ENCODE results near the gene PLPP6. TPM values are rescaled to one million over a fixed set of nuclear protein-coding genes. Genes with fewer than 3 reads are reported as not detected.
"Not testable (repeated sequence)": the region's sequence is repeated elsewhere in the genome, so short reads cannot be mapped to it uniquely, and the experiment has no call there.

Gene PLPP6
- total RNA-seq, 1 experiment from 2014 or later, result 10.5 TPM

DNA sequence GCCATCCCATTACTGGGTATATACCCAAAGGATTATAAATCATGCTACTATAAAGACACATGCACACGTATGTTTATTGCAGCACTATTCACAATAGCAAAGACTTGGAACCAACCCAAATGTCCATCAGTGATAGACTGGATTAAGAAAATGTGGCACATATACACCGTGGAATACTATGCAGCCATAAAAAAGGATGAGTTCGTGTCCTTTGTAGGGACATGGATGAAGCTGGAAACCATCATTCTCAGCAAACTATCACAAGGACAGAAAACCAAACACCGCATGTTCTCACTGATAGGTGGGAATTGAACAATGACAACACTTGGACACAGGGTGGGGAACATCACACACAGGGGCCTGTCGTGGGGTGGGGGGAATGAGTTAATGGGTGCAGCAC lies 1.4 kb upstream of the PLPP6 start:
- DNase-seq (ENCODE audit: low spot score); in situ Hi-C loops (cut with HindIII; ENCODE audit: low sequenced_read_pairs): not testable (repeated sequence)

DNA sequence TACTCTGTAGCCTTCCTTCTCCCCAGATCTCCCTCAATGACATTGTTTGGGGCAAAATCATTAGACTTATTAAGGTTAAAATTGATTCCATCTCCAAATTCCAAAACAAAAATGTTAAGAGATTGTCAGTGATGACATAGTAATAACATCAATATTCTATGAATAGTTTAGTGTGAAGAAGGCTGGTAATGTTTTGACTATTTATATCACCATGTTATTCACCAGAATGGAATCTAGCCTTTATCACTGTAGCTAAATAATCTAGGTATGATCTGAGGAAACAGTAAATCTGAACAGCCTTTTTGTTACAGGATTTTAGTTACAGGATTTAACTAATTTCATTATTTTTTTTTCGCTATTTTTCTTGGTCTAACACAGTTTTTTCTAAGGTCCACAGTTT lies 929 bp upstream of the PLPP6 start:
- no peak for DNase-seq (ENCODE audit: low spot score)
- in situ Hi-C loops (cut with HindIII; ENCODE audit: low sequenced_read_pairs), result no loop called here

- DNase-seq (ENCODE audit: low spot score), result peak; percentile 48
- in situ Hi-C loops (cut with HindIII; ENCODE audit: low sequenced_read_pairs), result no loop called here
These were observed 483 bp upstream of the PLPP6 start for GRCh38 chr9:4661611-4662010.

GRCh38 chr9:4662989-4663792 lies 1.1 kb downstream of the PLPP6 start:
- no peak for DNase-seq (ENCODE audit: low spot score)
- in situ Hi-C loops (cut with HindIII; ENCODE audit: low sequenced_read_pairs), result no loop called here

DNA sequence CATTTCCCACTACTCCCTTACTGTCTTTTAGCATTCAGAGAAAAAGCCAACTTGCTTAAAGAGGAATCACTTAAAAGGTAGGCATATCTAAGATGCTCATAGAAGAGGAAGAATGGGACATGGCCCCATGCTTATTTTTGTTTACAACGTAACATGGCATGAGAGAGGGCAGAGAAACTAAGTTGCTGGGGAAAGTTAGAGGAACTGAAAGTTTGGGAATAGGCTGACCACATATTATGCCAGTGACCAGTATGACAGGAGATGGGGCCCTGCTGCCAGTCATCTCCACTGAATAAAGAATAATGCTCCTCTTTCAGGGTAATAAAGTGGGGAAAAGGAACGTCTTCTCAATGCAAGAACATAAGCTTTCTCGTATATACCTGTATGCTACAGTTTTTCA lies 1.9 kb downstream of the PLPP6 start:
- DNase-seq (ENCODE audit: low spot score), result peak; percentile 29
- in situ Hi-C loops (cut with HindIII; ENCODE audit: low sequenced_read_pairs), result no loop called here

DNA sequence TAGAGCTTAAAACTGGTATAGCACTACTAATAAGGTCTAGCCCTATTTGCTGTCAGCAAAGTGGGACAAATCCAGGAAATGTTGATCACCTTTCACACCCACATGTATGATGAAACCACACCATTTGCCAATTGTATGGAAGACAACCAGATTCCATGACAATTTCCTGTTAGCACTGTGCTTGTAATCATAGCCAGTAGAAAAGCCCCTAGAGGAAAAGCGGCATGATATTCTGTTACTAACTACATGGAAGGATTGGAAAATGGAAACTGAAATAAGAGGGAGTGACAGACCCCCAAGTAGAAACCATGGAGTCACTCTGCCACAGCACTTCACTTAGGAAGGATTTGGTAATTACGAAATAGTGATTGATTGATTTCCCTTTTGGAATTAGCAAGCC lies 3.3 kb downstream of the PLPP6 start:
- in situ Hi-C loops (cut with HindIII; ENCODE audit: low sequenced_read_pairs), result no loop called here
- peak; percentile 47 for DNase-seq (ENCODE audit: low spot score)

DNA sequence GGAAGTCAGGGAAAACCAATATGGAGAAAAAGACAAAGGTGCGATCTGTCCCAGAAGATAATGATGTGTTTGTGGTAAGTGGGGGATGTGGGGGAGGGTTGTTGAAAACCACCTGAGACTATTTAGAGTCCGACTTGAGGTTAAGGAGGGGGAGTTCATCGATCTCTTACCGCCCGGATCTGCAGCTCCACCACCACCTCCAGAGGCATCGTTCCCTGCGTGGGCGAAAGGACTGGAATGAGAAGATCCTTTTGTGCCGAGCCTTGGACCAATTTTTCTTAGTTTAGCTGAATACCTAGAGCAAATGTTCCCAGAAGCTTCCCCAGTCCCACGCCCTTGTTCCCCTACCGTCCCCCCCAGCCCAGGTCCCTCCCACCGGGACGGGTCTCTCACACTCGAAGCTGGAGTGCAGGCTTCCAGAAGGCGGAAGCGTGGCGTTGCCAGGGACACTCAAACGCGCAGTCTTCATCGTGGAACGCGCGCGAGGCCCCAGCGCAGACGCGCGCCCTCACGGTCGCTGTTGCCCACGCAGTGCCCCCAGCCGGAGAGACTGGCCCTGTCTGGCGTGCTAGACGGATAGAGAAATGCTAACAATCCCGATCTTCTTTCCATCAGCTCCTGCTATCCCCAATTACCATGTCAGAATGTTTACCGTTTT lies 4.1 kb downstream of the PLPP6 start, which contains the start of gene SPATA6L:
Gene SPATA6L, minus strand, starts transcription at position 439 of the 658 bp plus-strand sequence. Its CDS starts 230 bp downstream, at position 209.
- in situ Hi-C loops (cut with HindIII; ENCODE audit: low sequenced_read_pairs), result no loop called here
- peak; percentile 81 for DNase-seq (ENCODE audit: low spot score)

DNA sequence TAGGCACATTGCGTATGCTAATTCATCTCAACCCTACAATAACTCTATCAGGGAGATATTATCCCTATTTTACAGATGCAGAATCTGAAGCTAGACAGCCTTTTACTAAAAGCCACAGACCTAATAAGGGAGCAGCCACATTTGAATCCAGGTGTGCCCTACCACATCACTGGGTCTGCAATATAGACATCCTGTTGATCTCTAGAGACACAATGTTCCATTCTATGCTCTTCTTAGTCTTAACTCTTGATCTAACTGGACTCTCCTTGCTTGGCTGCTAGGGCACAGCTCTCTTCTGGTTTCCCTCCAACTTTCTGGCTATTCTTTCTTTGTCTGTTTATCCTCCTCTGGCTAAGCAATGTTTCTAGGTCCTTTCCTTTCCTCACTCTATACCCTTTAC lies 5.6 kb downstream of the PLPP6 start:
- no peak for DNase-seq (ENCODE audit: low spot score)
- in situ Hi-C loops (cut with HindIII; ENCODE audit: low sequenced_read_pairs), result no loop called here

- no peak for DNase-seq (ENCODE audit: low spot score)
- in situ Hi-C loops (cut with HindIII; ENCODE audit: low sequenced_read_pairs), result no loop called here
These were observed 6.5 kb downstream of the PLPP6 start for GRCh38 chr9:4668604-4669003.

DNA sequence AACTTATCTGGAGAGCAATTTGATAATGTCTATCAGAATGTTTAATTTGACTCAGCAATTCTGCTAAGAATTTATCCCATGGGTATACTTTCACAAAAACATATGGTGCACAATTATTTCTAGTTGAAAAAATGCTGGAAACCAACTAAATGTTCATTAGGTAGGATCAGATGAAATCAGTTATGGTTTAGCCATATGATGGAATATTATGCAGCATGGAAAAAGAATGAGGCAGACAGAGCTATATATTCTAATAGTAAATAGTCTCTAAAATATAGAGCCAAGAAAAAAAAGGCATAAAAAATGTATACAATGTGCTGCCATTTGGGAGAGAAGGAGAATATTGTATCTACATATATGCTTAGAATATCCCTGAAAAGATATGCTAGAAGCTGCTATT lies 7.8 kb downstream of the PLPP6 start:
- DNase-seq (ENCODE audit: low spot score), result no peak
- in situ Hi-C loops (cut with HindIII; ENCODE audit: low sequenced_read_pairs), result no loop called here

GRCh38 chr9:4670591-4670990 lies 8.5 kb downstream of the PLPP6 start:
- in situ Hi-C loops (cut with HindIII; ENCODE audit: low sequenced_read_pairs), result no loop called here
- DNase-seq (ENCODE audit: low spot score), result no peak

DNA sequence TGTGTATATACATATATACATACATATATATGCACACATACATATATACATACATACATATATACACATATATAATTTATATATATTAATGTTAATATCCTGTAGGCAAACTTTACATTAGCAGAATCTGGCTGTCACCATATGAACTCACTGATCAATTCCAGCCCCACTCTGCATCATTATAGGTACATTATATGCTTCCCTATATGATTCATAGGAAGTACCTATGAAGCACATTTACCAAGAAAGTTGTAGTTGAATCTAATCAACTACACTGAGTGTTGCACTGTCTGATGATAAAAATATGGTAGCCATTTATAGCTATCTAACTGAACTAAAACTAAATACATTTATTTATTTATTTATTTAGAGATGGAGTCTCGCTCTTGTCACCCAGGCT lies 9.6 kb downstream of the PLPP6 start:
- in situ Hi-C loops (cut with HindIII; ENCODE audit: low sequenced_read_pairs), result no loop called here
- no peak for DNase-seq (ENCODE audit: low spot score)

DNA sequence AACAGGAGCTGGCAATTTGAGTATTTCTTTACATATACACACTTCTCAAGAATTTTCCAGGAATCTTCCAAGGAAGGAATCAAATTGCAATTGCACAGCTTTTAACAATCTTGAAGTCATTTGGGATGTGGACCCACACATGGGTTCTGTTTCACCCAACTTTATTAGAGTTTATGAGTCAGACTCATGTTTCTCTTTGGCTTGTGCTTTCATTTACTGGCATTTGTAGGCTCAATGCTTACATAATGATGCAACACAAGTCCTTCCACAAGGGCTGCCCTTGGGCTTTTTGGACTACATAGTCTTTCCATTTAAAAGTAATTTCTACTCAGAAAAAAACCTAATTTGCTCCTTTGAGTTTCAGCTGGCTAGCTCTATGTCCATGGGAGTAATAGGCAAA lies 12.7 kb downstream of the PLPP6 start:
- no peak for DNase-seq (ENCODE audit: low spot score)
- in situ Hi-C loops (cut with HindIII; ENCODE audit: low sequenced_read_pairs), result no loop called here

DNA sequence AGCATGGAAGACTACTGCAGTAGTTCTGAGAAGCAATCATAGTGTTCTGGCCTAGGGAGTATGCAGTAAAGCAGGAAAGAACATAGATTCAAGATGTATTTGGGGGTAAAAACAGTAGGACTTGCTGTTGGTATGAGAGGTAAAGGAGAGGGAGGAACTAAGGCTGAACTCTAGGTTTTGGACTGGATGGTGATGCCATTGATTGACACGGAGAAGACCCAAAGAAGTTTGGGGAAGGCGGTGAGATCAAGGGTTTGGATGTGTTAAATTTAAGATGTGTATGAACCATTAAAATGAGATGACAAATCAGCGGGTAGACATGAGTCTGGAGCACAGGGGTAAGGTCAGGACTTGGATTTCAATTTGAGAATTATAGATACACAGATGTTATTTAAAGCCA lies 15.3 kb downstream of the PLPP6 start:
- in situ Hi-C loops (cut with HindIII; ENCODE audit: low sequenced_read_pairs), result no loop called here
- DNase-seq (ENCODE audit: low spot score), result no peak

GRCh38 chr9:4678679-4679267 lies 16.7 kb downstream of the PLPP6 start:
- in situ Hi-C loops (cut with HindIII; ENCODE audit: low sequenced_read_pairs), result no loop called here
- peak; percentile 72 for DNase-seq (ENCODE audit: low spot score)

GRCh38 chr9:4679268-4680172 lies 17.4 kb downstream of the PLPP6 start, which contains the start of gene CDC37L1:
Gene CDC37L1, plus strand, starts transcription at chr9:4679569. Its CDS starts 199 bp downstream, at chr9:4679768.
- in situ Hi-C loops (cut with HindIII; ENCODE audit: low sequenced_read_pairs), result no loop called here
- peak; percentile 97 for DNase-seq (ENCODE audit: low spot score)

GRCh38 chr9:4680173-4680525 lies 18.1 kb downstream of the PLPP6 start:
- in situ Hi-C loops (cut with HindIII; ENCODE audit: low sequenced_read_pairs), result no loop called here

DNA sequence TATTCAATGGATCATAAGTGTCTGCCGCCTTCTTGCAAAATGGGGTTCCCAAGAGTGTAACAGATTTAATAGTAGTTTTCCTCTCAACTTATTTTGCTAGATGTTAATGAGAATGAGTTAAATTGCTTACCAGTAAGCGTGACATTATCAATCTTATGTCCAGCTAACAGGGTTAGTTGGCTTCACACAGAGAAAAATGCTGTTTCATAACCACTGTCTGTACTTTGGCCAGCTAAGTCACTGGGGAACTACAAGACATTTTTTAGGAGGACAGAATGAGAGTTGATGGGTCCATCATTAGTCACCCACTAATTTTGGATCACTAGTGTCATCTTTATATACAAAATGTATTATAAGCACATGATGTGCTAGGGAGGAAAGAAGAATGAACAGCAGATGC lies 18.7 kb downstream of the PLPP6 start:
- peak; percentile 18 for DNase-seq (ENCODE audit: low spot score)

More at GRCh38 chr9:4680173-4680525, 18.1 kb downstream of the PLPP6 start:
- peak; percentile 50 for DNase-seq (ENCODE audit: low spot score)

DNA sequence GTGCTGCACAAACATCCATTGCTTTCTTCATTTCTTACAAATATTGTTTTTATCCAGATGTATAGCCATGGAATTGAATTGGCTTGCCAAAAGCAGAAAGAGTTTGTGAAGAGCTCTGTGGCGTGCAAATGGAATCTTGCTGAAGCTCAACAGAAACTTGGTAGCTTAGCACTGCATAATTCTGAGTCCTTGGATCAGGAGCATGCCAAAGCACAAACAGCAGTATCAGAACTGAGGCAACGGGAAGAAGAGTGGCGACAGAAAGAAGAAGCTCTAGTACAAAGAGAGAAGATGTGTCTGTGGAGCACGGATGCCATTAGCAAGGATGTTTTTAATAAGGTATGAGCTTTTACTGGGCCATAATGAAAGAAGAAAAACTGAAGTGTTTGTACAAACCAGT lies 22.7 kb downstream of the PLPP6 start:
- DNase-seq (ENCODE audit: low spot score), result no peak
- in situ Hi-C loops (cut with HindIII; ENCODE audit: low sequenced_read_pairs), result no loop called here

More for the DNA sequence above, 18.7 kb downstream of the PLPP6 start:
- in situ Hi-C loops (cut with HindIII; ENCODE audit: low sequenced_read_pairs), result no loop called here

Measured in G401 (cell line).